Heart left ventricle (tissue), 16 donors: ENCODE results near the gene AP1G1. TPM values are rescaled to one million over a fixed set of nuclear protein-coding genes. Genes with fewer than 3 reads are reported as not detected.

Experiments
- ATAC-seq, 4 donors: fragments of 200-7000 bp; cut with Tn5 transposase; one replicate each; pipeline ENCODE4 v1.9.1; 2020 to 2022; ENCODE audit warnings: moderate library complexity in 4 of 4, mild to moderate bottlenecking in 3 of 4, moderate number of reproducible peaks in 1 of 4
- DNase-seq, 5 donors: peaks; one replicate each; pipeline ENCODE4 v3.0.0-alpha.2; 2020
- H3K27ac ChIP-seq, 12 donors: fragments of 200-600 bp; sonication (generic) in 4 of 12; one replicate each; pipeline versions ENCODE4 v1.5.0 to v1.8.0; 2016 to 2022; ENCODE audit warnings: mild to moderate bottlenecking in 2 of 12
- H3K27me3 ChIP-seq, 9 donors: fragments of 200-600 bp; sonication (generic) in 2 of 9; one replicate each; pipeline versions ENCODE4 v1.5.1 to v1.8.0; 2016 to 2022; ENCODE audit warnings: mild to moderate bottlenecking in 3 of 9
- H3K36me3 ChIP-seq, 9 donors: fragments of 200-600 bp; sonication (generic) in 2 of 9; one replicate each; pipeline versions ENCODE4 v1.5.0 to v1.8.0; 2018 to 2022; ENCODE audit warnings: mild to moderate bottlenecking in 2 of 9
- H3K4me1 ChIP-seq, 12 donors: fragments of 200-600 bp; sonication (generic) in 4 of 12; one replicate each; pipeline versions ENCODE4 v1.5.0 to v1.8.0; 2016 to 2022; ENCODE audit warnings: mild to moderate bottlenecking in 3 of 12
- H3K4me3 ChIP-seq, 12 donors: fragments of 200-600 bp; sonication (generic) in 4 of 12; one replicate each; pipeline versions ENCODE4 v1.5.0 to v1.8.0; 2017 to 2022; ENCODE audit warnings: mild to moderate bottlenecking in 9 of 12, moderate library complexity in 4 of 12
- H3K9me3 ChIP-seq, 12 donors: fragments of 200-600 bp; sonication (generic) in 4 of 12; one replicate each; pipeline versions ENCODE4 v1.5.0 to v1.8.0; 2016 to 2022; ENCODE audit warnings: mild to moderate bottlenecking in 1 of 12
- CTCF ChIP-seq, 12 donors: fragments of 200-600 bp; sonication (generic) in 4 of 12; IDR thresholded peaks; one replicate each; pipeline versions ENCODE4 v1.5.0 to v1.8.0; 2018 to 2022; ENCODE audit warnings: antibody characterized with exemption in 12 of 12, mild to moderate bottlenecking in 5 of 12
- POLR2A ChIP-seq, 2 donors: fragments of 450-650 bp; IDR thresholded peaks; one replicate each; pipeline ENCODE4 v1.6.1; 2017; ENCODE audit warnings: antibody characterized with exemption in 2 of 2, mild to moderate bottlenecking in 2 of 2, moderate library complexity in 2 of 2
- WGBS, 4 donors: extraction: QIAGEN DNeasy Blood & Tissue Kit in 2 of 4; methylation state at CpG; one replicate each; pipeline versions ENCODE4 v1.1.5 to v1.1.7; 2013 to 2018; 5-methylcytosine and 5-hydroxymethylcytosine counted together
- intact Hi-C, 10 donors: fragments of 100-400 bp; cut with DNase I; formaldehyde crosslinking; loops; one replicate each; pipeline versions ENCODE4 v1.11.1 to v1.14.2; 2022
- polyA plus RNA-seq, 2 donors: library from polyadenylated mRNA; stranded (reverse); fragments of 200-250 nt; gene quantifications; one replicate each; pipeline ENCODE4 v1.2.3, GENCODE V29; 2013
- total RNA-seq, 9 donors: library from RNA; depleted of rRNA in 2 of 9; stranded (reverse); fragments of >200 nt in 2 of 9; fragmentation: NEBNext Ultra II Directional in 3 of 9; extraction: Animal tissue kit (Norgen Biotek cat#: 25700) in 3 of 9; gene quantifications; one replicate each; pipeline versions ENCODE4 v1.1.0 to v1.2.4, GENCODE V29; 2016 to 2023
- donor health status: ischemic (EF 13 %, LVEDD 7.1; RV severe dilation, severe dysfunction).
- donor health status: healthy with polysubstance abuse.
- donor health status: DM: no; HTN: yes; CAD: no.
- donor health status: DM: no; HTN: no; CAD: no.
- donor health status: ischemic (EF 25% LVEDD 6.9; RV normal size, moderate dysfunction).
- donor health status: ischemic (EF 25% LVEDD 5.7; RV mildly dilated, moderate dysfunction).
- donor health status: healthy.
- donor health status: DM: yes; HTN: yes; CAD: no.
- donor health status: ischemic (EF 35%, LVEDD 5.7; RV mildly dilated, moderate dysfunction).
- donor health status: nonischemic (EF 11% LVEDD 7.7; RV severe dilation, severe dysfunction).
- donor health status: DM: yes; HTN: yes; CAD: no.
- donor health status: PGD.
- donor health status: ischemic (EF 29% LVEDD 5.4; RV normal size, mild dysfunction).
- donor health status: nonischemic (EF 23%, LVEDD 6.1; RV moderate dilation, normal function).

AP1G1 gene
- total and polyA plus RNA-seq, 11 donors: 10.5 to 60.5 (median 36.4) TPM

DNA sequence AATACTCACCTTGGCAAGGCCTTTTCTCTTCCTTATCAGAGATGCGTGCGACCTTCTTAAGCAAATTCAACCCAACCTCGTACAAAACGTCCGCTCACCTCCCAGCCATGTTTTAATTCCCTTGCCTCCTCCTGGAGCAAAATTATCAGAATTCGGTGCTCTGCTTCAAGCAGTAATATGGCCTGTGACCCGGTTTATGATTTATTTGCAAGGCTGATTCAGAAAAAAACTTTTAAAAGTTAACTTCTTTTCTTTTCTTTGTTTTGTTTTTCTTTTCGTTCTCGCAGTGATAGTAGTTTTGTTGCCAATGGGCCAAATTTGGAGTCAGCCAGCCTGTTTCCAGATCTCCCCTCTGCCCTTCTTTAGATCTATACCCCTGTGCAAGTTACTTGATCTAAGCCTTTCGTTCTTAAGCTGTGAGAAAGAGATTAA lies 84.3 kb downstream of the AP1G1 start, which contains the start of gene PHLPP2:
TSS of gene PHLPP2 (minus strand) at position 382 of the 432 bp plus-strand sequence. CDS start 9,906 bp downstream, outside the sequence.
- intact Hi-C loops: no loop called here

DNA sequence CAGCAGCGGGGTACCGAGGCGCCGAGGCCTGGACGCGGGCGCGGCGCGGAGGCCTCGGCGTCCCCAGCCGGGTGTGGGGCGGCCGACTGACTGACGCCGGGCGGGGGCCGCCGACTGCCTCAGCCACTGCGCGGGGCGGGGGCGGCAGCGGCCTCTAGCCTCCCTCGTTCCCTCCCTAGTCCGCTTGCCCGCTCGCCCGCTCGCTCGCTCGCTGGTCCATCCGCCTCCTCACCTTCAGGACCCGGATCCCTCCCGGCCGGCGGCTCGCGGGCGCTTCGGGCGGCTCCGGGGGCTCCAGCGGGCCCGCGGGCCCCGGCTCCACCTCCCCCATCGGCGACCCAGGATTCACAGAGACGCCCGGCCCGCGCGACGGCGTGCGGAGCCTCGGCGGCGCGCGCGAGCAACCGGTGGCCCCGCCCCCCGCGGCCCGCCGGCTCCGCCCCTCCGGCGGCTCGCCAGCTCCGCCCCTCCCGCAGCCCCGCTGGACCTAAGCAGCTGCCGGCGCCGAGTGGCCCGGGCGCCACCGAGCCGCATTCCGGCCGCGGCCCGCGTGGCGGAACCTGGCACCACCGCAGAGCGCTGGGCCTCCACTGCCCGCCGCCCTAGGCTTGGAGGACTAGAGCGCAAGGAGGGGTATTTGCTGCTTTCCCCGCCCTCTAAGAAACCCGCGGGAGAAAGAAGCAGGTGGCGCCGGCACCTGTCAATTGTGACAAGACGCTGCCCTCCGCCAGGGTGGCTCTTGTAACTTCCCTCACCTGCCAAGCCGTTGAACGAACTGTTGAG lies 84.9 kb downstream of the AP1G1 start:
- WGBS, 4 donors: 0 to 1% (median 0%) methylated on average over 14 to 104 of the region's 104 CpGs
- Histone ChIP-seq H3K9me3 (no peaks in the 10 kb centered on the region), H3K4me3 (peak overlapping the region; percentile 69 to 97 (median 89)), H3K4me1 (peaks cover 0 to 43% (median 19%) of the 10 kb centered on the region in 12 donors), H3K36me3 (peaks cover 0 to 5% (median 0%) of the 10 kb centered on the region in 9 donors), H3K27ac (peak overlapping the region; percentile 80 to 93 (median 86)), H3K27me3 (no peaks in the 10 kb centered on the region)
- ATAC-seq (peak; percentile 56 to 91 (median 87)), DNase-seq (peak; percentile 67 to 89 (median 80))
- intact Hi-C loops: no loop called here
- TF ChIP-seq POLR2A (IDR thresholded peaks at IDR 0.05) (peak in 1 of 2 donors; percentile 46), CTCF (IDR thresholded peaks at IDR 0.05) (no peak)

More for the DNA sequence above, 84.3 kb downstream of the AP1G1 start, which contains the start of gene PHLPP2:
- no peaks in the 10 kb centered on the region for H3K9me3 ChIP-seq
- ATAC-seq (no peak), DNase-seq (no peak)
- WGBS, 4 donors: 32 to 49% (median 35%) methylated on average over 10 of the region's 10 CpGs
- H3K4me1 ChIP-seq: peaks cover 0 to 43% (median 19%) of the 10 kb centered on the region in 12 donors
- H3K36me3 ChIP-seq: peaks cover 0 to 5% (median 0%) of the 10 kb centered on the region in 9 donors
- peak within 1 kb of the TSS; percentile 69 to 97 (median 89) for H3K4me3 ChIP-seq
- H3K27ac ChIP-seq: peak within 1 kb of the TSS; percentile 80 to 93 (median 86)
- no peaks in the 10 kb centered on the region for H3K27me3 ChIP-seq
- no peak for TF ChIP-seq CTCF (IDR thresholded peaks at IDR 0.05)
- no peak for TF ChIP-seq POLR2A (IDR thresholded peaks at IDR 0.05)

DNA sequence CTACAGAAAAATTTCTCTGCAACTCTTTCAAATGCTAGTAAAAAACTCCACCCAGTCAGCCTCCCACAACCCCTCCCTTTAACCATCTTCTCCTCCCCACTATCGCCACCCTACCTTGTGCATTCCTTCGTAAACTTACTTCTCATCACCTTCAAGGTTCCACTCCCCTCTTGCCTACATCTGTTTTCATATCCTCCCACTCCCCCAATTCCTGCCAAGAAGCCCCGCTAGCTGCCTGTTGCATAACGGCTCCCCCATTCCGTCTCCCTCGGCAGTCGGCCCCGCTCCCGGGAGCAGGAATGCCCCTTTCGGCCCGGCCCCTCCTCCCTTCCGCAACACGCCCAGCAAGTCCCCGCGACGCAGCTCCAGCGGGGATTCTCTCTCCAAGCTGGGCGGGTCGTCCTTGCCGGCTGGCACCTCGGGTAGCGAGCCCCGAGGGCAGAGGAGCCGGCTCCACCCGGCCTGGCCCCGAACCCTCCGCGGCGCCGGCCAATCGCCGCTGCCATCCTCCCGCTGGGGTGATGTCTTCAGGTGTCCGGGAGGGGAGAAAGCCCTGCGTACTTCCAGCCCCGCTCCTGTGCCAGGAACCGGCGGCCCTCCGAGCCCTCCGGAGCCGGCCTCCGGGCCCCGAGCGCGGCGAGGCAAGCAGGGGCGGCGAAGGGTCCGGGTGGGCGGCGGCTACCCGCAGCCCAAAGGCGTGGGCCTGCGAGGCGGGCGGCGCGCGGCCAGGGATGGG lies 85.7 kb downstream of the AP1G1 start:
- peaks cover 0 to 43% (median 19%) of the 10 kb centered on the region in 12 donors for H3K4me1 ChIP-seq
- intact Hi-C loops: no loop called here

More for the DNA sequence above, 85.7 kb downstream of the AP1G1 start:
- 1% methylated on average over 30 to 59 of the region's 59 CpGs for WGBS, 4 donors
- Histone ChIP-seq H3K27ac (peak overlapping the region; percentile 80 to 93 (median 86)), H3K4me3 (peak overlapping the region; percentile 69 to 97 (median 89)), H3K27me3 (no peaks in the 10 kb centered on the region), H3K9me3 (no peaks in the 10 kb centered on the region), H3K36me3 (peaks cover 0 to 8% (median 0%) of the 10 kb centered on the region in 9 donors)
- DNase-seq (peak; percentile 69 to 83 (median 72)), ATAC-seq (peak; percentile 52 to 65 (median 62))
- TF ChIP-seq POLR2A (IDR thresholded peaks at IDR 0.05) (no peak), CTCF (IDR thresholded peaks at IDR 0.05) (no peak)
